PC-9 (cell line): ENCODE results near the gene F2RL3. TPM values are rescaled to one million over a fixed set of nuclear protein-coding genes. Genes with fewer than 3 reads are reported as not detected.

Experiments
- BruUV-seq: library from RNA; stranded (reverse); fragments of 400-500 nt; replicated peaks from 2 replicates; lab custom pipeline; 2021; lab: Mats Ljungman, UMichigan
- CTCF ChIA-PET: fragments of 300-600 bp; sonication (Branson Sonifier 250); formaldehyde crosslinking; loops from one replicate; lab custom pipeline; 2022; ENCODE audit warnings: antibody characterized with exemption; lab: Charles Lee
- POLR2A ChIA-PET: fragments of 300-600 bp; sonication (Branson Sonifier 250); formaldehyde crosslinking; loops from one replicate; lab custom pipeline; 2022; ENCODE audit warnings: antibody characterized with exemption; ENCODE audit not compliant: unreplicated experiment; lab: Charles Lee
- DNase-seq, 2 experiments: peaks; one replicate each; pipeline versions ENCODE4 v3.0.0 to v3.0.0-alpha.2; 2015 to 2022; ENCODE audit warnings: mixed read lengths in 1 of 2
- H2AFZ ChIP-seq: fragments of 200-600 bp; sonication (generic); 2 replicates; pipeline ENCODE4 v1.8.1; 2017; ENCODE audit warnings: antibody characterized with exemption
- H3F3A ChIP-seq: fragments of 200-600 bp; sonication (generic); 2 replicates; pipeline ENCODE4 v1.8.1; 2017; ENCODE audit warnings: antibody characterized with exemption, mild to moderate bottlenecking, low read depth; ENCODE audit not compliant: insufficient read depth
- H3K27ac ChIP-seq: fragments of 200-600 bp; sonication (generic); 2 replicates; pipeline ENCODE4 v1.6.1; 2016; ENCODE audit warnings: mixed run types
- H3K27me3 ChIP-seq: fragments of 200-600 bp; sonication (generic); 2 replicates; pipeline ENCODE4 v1.6.1; 2016; ENCODE audit warnings: low read depth, mixed run types; ENCODE audit not compliant: insufficient read depth
- H3K36me3 ChIP-seq: fragments of 200-600 bp; sonication (generic); 2 replicates; pipeline ENCODE4 v1.6.1; 2016; ENCODE audit warnings: low read depth, mixed run types
- H3K4me1 ChIP-seq: fragments of 200-600 bp; sonication (generic); replicated peaks from 2 replicates; pipeline ENCODE4 v1.6.1; 2016; ENCODE audit warnings: mixed run types; ENCODE audit not compliant: insufficient read depth
- H3K4me2 ChIP-seq: fragments of 200-600 bp; sonication (generic); 2 replicates; pipeline ENCODE4 v1.6.1; 2017; ENCODE audit warnings: mixed run types
- H3K4me3 ChIP-seq: fragments of 200-600 bp; sonication (generic); 2 replicates; pipeline ENCODE4 v1.6.1; 2016; ENCODE audit warnings: mixed run types
- H3K79me2 ChIP-seq: fragments of 200-600 bp; sonication (generic); 2 replicates; pipeline ENCODE4 v1.6.1; 2017; ENCODE audit warnings: low read depth, mixed run types
- H3K9me2 ChIP-seq: fragments of 200-600 bp; sonication (generic); 2 replicates; pipeline ENCODE4 v1.8.1; 2017; ENCODE audit warnings: mild to moderate bottlenecking; ENCODE audit not compliant: insufficient read depth
- H3K9me3 ChIP-seq: fragments of 200-600 bp; sonication (generic); 2 replicates; pipeline ENCODE4 v1.8.1; 2016; ENCODE audit warnings: low read depth; ENCODE audit not compliant: insufficient read depth
- H4K20me1 ChIP-seq: fragments of 200-600 bp; sonication (generic); 2 replicates; pipeline ENCODE4 v1.8.1; 2017; ENCODE audit not compliant: insufficient read depth
- EZH2 ChIP-seq: fragments of 200-600 bp; sonication (generic); IDR thresholded peaks from 2 replicates; pipeline ENCODE4 v1.8.0; 2017; ENCODE audit warnings: antibody characterized with exemption, low read depth
- intact Hi-C: fragments of 100-400 bp; cut with micrococcal nuclease; formaldehyde crosslinking; loops from one replicate; pipeline ENCODE4 v1.10.0; 2022; ENCODE audit not compliant: unreplicated experiment
- total RNA-seq: library from RNA; stranded (reverse); gene quantifications from 2 replicates; pipeline ENCODE4 v1.2.3, GENCODE V29; 2021
- TF ChIP-seq, protein P1 (sequence below): fragments of 200-600 bp; sonication (generic); conservative IDR thresholded peaks from 2 replicates; pipeline ENCODE4 v1.6.1; 2017; ENCODE audit warnings: mixed run types, antibody characterized with exemption, mild to moderate bottlenecking, moderate library complexity

Gene F2RL3
- total RNA-seq, 1 experiment from 2014 or later: not detected

DNA sequence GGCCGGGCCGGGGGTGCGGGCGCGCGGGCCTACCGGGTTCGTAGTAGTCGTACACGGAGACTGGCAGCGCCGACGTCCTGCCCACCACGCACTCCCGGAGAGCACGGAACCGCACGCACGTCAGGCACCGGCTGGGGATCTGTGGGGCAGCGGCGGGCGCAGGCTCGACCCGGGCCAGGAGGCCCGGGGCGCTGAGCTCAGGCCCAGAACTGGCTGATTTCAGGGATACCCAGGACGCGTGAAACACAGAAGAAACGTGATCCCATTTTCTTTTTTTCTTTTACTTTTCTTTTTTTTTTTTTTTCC, 9.0 kb downstream of the F2RL3 start:
- H3K36me3 ChIP-seq: no peaks in the 10 kb centered on the region
- no peak overlapping the region for H3K4me3 ChIP-seq
- BruUV-seq: no TSS peak
- POLR2A ChIA-PET: no interaction called here
- H4K20me1 ChIP-seq: no peaks in the 10 kb centered on the region
- DNase-seq: no peak
- peaks cover 3% of the 10 kb centered on the region; the same call in 1 of the 2 replicates for H3K4me1 ChIP-seq
- no peaks in the 10 kb centered on the region for H3K27me3 ChIP-seq
- intact Hi-C loops: loop anchor here (2.0 kb wide), 1 partner anchor 119 kb away; no protein-coding TSS in a partner anchor
- no peak overlapping the region for H3K4me2 ChIP-seq
- TF ChIP-seq, protein P1, sequence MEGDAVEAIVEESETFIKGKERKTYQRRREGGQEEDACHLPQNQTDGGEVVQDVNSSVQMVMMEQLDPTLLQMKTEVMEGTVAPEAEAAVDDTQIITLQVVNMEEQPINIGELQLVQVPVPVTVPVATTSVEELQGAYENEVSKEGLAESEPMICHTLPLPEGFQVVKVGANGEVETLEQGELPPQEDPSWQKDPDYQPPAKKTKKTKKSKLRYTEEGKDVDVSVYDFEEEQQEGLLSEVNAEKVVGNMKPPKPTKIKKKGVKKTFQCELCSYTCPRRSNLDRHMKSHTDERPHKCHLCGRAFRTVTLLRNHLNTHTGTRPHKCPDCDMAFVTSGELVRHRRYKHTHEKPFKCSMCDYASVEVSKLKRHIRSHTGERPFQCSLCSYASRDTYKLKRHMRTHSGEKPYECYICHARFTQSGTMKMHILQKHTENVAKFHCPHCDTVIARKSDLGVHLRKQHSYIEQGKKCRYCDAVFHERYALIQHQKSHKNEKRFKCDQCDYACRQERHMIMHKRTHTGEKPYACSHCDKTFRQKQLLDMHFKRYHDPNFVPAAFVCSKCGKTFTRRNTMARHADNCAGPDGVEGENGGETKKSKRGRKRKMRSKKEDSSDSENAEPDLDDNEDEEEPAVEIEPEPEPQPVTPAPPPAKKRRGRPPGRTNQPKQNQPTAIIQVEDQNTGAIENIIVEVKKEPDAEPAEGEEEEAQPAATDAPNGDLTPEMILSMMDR: no peak
- TF ChIP-seq EZH2: no peak
- H3K9me3 ChIP-seq: no peaks in the 10 kb centered on the region
- H2AFZ ChIP-seq: no peak overlapping the region
- CTCF ChIA-PET: no interaction called here
- no peaks in the 10 kb centered on the region for H3K79me2 ChIP-seq
- no peak overlapping the region for H3K27ac ChIP-seq
- no peaks in the 10 kb centered on the region for H3K9me2 ChIP-seq
- peaks cover 34% of the 10 kb centered on the region for H3F3A ChIP-seq

DNA sequence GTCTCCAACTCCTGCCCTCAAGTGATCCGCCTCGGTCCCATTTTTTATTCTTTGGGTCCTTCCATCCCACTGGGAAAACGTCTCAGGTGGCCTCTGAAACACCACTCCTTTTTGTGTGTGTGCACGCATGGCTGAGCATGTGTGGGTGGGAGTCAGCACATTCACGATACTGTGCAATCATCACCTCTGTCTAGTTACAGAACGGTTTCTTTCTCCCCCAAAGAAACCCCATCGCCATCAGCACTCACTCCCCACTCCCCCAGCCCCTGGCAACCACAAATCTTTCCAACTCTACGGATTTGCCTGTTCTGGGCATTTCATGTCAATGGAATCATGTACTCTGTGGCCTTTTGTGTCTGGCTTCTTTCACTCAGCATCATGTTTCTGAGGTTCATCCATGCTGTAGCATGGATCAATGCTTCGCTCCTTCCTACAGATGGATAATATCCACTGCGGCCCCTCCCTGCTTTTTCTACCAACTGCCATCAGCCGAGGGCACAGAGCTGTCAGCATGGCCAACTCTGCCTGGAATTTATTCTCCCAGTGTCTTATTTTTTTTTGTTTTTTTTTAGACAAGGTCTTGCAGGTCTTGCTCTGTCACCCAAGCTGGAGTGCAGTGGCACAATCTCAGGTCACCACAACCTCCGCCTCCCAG, 9.7 kb downstream of the F2RL3 start:
- no peaks in the 10 kb centered on the region for H3K79me2 ChIP-seq
- no peaks in the 10 kb centered on the region for H4K20me1 ChIP-seq
- POLR2A ChIA-PET: no interaction called here
- H2AFZ ChIP-seq: no peak overlapping the region
- H3K4me1 ChIP-seq: peaks cover 3% of the 10 kb centered on the region; the same call in 1 of the 2 replicates
- no peaks in the 10 kb centered on the region for H3K27me3 ChIP-seq
- BruUV-seq: no TSS peak
- H3K4me3 ChIP-seq: no peak overlapping the region
- no peak overlapping the region for H3K4me2 ChIP-seq
- TF ChIP-seq EZH2: no peak
- no peaks in the 10 kb centered on the region for H3K36me3 ChIP-seq
- no peak for DNase-seq
- H3K9me3 ChIP-seq: no peaks in the 10 kb centered on the region
- H3F3A ChIP-seq: peaks cover 34% of the 10 kb centered on the region
- intact Hi-C loops: loop anchor here (2.0 kb wide), 1 partner anchor 120 kb away; no protein-coding TSS in a partner anchor
- CTCF ChIA-PET: no interaction called here
- no peaks in the 10 kb centered on the region for H3K9me2 ChIP-seq
- no peak overlapping the region for H3K27ac ChIP-seq

DNA sequence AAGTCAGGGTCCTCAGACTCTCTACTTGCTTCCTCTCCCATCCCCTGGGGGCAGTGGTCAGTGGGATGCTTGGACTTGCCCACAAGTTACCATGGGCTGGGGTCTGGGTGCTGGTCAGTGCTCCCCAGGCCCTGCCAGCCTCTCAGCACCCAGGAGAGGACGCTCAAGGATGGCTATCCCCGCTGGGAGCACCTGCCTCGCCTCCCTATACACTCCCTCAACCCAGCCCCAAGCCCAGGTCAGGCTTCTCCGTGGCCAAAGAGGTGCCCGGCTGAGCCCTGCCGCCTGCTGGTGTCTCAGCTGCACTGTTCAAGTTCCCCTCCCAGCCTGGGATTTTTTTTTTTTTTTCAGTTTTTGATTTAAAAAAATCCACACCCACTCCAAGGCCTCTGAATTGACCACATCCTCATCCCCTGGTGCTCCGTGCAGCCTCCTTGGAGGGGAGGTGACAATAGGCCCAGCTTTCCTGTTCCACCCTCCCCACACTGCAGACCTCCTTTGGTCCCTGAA, 10.8 kb downstream of the F2RL3 start:
- peaks cover 3% of the 10 kb centered on the region; the same call in 1 of the 2 replicates for H3K4me1 ChIP-seq
- H3K27ac ChIP-seq: no peak overlapping the region
- TF ChIP-seq, protein P1: peak; percentile 82
- TF ChIP-seq EZH2: no peak
- H4K20me1 ChIP-seq: no peaks in the 10 kb centered on the region
- no peaks in the 10 kb centered on the region; the same call in 1 of the 2 replicates for H3K36me3 ChIP-seq
- H3K9me2 ChIP-seq: no peaks in the 10 kb centered on the region
- H2AFZ ChIP-seq: no peak overlapping the region
- ChIA-PET POLR2A (interaction anchor here (0.5 to 0.7 kb wide), 2 partner anchors 57 to 152 kb away, joined by 3 to 5 read pairs; no protein-coding TSS in a partner anchor), CTCF (interaction anchor here (0.7 kb wide), 2 partner anchors 12 to 97 kb away, joined by 4 to 10 read pairs; no protein-coding TSS in a partner anchor)
- no peaks in the 10 kb centered on the region for H3K9me3 ChIP-seq
- no peak overlapping the region for H3K4me2 ChIP-seq
- no peak overlapping the region for H3K4me3 ChIP-seq
- BruUV-seq: no TSS peak
- H3K27me3 ChIP-seq: no peaks in the 10 kb centered on the region
- peak; percentile 45 to 48 for DNase-seq
- H3K79me2 ChIP-seq: no peaks in the 10 kb centered on the region
- intact Hi-C loops: loop anchor here (2.0 kb wide), 1 partner anchor 121 kb away; no protein-coding TSS in a partner anchor
- H3F3A ChIP-seq: peaks cover 34% of the 10 kb centered on the region
